ENCODE results near the gene RPL19.

GRCh38 chr17:39212841-39213480 lies 12.9 kb downstream of the RPL19 start:
- TF ChIP-seq EZH2 (IDR thresholded peaks at IDR 0.05; ENCODE audit: low read length): no peak
- TF ChIP-seq, protein P1, sequence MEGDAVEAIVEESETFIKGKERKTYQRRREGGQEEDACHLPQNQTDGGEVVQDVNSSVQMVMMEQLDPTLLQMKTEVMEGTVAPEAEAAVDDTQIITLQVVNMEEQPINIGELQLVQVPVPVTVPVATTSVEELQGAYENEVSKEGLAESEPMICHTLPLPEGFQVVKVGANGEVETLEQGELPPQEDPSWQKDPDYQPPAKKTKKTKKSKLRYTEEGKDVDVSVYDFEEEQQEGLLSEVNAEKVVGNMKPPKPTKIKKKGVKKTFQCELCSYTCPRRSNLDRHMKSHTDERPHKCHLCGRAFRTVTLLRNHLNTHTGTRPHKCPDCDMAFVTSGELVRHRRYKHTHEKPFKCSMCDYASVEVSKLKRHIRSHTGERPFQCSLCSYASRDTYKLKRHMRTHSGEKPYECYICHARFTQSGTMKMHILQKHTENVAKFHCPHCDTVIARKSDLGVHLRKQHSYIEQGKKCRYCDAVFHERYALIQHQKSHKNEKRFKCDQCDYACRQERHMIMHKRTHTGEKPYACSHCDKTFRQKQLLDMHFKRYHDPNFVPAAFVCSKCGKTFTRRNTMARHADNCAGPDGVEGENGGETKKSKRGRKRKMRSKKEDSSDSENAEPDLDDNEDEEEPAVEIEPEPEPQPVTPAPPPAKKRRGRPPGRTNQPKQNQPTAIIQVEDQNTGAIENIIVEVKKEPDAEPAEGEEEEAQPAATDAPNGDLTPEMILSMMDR (optimal IDR thresholded peaks at IDR 0.05 in 1 of 3, IDR thresholded peaks at IDR 0.05 in 1 of 3, conservative IDR thresholded peaks at IDR 0.05 in 1 of 3; ENCODE audit: extremely low read depth in 1 of 3, insufficient read depth in 2 of 3, low read length in 3 of 3): no peak

All from keratinocyte (primary cell).